Measurements from ENCODE around the gene GMFB. TPM values are rescaled to one million over a fixed set of nuclear protein-coding genes. Genes with fewer than 3 reads are reported as not detected.
A peak's percentile ranks its signal among the peaks of the same experiment; 100 is the strongest.
"Not testable (repeated sequence)": the region's sequence is repeated elsewhere in the genome, so short reads cannot be mapped to it uniquely, and the experiment has no call there.

GMFB gene
- total RNA-seq, 1 experiment from 2014 or later: 63.7 TPM

DNA sequence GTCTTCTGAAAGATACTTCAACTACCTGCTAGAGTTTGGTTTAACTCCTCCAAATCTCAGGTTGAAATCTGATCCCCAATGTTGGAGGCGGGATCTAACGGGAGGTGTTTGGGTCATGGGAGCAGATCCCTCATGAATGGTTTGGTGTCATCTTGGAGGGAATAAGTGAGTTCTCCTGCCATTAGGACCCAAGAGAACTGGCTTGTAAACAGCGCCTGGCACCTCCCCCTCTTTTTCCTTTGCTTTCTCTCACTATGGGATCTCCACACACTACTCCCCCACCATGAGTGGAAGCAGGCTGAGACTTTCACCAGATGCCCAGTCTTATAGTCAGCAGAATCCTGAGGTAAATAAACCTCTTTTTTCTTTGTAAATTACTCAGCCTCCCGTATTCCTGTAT, 50.1 kb downstream of the GMFB start:
- Mint-ChIP-seq H3K4me3 (peak overlapping the region; percentile 41), H3K36me3 (no peaks in the 10 kb centered on the region), H3K9me3 (0 out of 2 replicates have a peak, but pooled peaks cover 3% of the 10 kb centered on the region), H3K27ac (peak overlapping the region; percentile 46; the same call in 1 of the 2 replicates), H3K27me3 (ENCODE audit: low read depth) (no peaks in the 10 kb centered on the region), H3K4me1 (peaks cover 67% of the 10 kb centered on the region)
- POLR2A ChIA-PET: interaction anchor here (1.2 kb wide), 1 partner anchor 42 kb away, joined by 6 read pairs; the partner anchor contains the start of gene CDKN3
- ATAC-seq (peak; percentile 4; the same call in 1 of the 2 replicates), DNase-seq (ENCODE audit: low spot score) (no peak)
- CTCF ChIA-PET: interaction anchor here (0.8 to 1.2 kb wide), 2 partner anchors 71 to 72 kb away, joined by 3 to 4 read pairs; partner anchors contain the start of gene CGRRF1
- no peak for TF ChIP-seq NR2C2 (CRISPR knock-in tag; IDR thresholded peaks at IDR 0.05)
- TF ChIP-seq, protein P1, sequence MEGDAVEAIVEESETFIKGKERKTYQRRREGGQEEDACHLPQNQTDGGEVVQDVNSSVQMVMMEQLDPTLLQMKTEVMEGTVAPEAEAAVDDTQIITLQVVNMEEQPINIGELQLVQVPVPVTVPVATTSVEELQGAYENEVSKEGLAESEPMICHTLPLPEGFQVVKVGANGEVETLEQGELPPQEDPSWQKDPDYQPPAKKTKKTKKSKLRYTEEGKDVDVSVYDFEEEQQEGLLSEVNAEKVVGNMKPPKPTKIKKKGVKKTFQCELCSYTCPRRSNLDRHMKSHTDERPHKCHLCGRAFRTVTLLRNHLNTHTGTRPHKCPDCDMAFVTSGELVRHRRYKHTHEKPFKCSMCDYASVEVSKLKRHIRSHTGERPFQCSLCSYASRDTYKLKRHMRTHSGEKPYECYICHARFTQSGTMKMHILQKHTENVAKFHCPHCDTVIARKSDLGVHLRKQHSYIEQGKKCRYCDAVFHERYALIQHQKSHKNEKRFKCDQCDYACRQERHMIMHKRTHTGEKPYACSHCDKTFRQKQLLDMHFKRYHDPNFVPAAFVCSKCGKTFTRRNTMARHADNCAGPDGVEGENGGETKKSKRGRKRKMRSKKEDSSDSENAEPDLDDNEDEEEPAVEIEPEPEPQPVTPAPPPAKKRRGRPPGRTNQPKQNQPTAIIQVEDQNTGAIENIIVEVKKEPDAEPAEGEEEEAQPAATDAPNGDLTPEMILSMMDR (IDR thresholded peaks at IDR 0.05): no peak
- TF ChIP-seq, protein P2, sequence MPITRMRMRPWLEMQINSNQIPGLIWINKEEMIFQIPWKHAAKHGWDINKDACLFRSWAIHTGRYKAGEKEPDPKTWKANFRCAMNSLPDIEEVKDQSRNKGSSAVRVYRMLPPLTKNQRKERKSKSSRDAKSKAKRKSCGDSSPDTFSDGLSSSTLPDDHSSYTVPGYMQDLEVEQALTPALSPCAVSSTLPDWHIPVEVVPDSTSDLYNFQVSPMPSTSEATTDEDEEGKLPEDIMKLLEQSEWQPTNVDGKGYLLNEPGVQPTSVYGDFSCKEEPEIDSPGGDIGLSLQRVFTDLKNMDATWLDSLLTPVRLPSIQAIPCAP (CRISPR knock-in tag; IDR thresholded peaks at IDR 0.05): no peak
- no peak for TF ChIP-seq CREB1 (CRISPR knock-in tag; IDR thresholded peaks at IDR 0.05)
- TF ChIP-seq CREM (CRISPR knock-in tag; IDR thresholded peaks at IDR 0.05): no peak
- TF ChIP-seq IRF2 (CRISPR knock-in tag; IDR thresholded peaks at IDR 0.05; ENCODE audit: borderline replicate concordance, low read depth): no peak
- TF ChIP-seq, protein P3, sequence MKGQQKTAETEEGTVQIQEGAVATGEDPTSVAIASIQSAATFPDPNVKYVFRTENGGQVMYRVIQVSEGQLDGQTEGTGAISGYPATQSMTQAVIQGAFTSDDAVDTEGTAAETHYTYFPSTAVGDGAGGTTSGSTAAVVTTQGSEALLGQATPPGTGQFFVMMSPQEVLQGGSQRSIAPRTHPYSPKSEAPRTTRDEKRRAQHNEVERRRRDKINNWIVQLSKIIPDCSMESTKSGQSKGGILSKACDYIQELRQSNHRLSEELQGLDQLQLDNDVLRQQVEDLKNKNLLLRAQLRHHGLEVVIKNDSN (CRISPR knock-in tag; IDR thresholded peaks at IDR 0.05): no peak
- no peak for TF ChIP-seq FOXP1 (CRISPR knock-in tag; IDR thresholded peaks at IDR 0.05; ENCODE audit: borderline replicate concordance)
- TF ChIP-seq, protein P4, sequence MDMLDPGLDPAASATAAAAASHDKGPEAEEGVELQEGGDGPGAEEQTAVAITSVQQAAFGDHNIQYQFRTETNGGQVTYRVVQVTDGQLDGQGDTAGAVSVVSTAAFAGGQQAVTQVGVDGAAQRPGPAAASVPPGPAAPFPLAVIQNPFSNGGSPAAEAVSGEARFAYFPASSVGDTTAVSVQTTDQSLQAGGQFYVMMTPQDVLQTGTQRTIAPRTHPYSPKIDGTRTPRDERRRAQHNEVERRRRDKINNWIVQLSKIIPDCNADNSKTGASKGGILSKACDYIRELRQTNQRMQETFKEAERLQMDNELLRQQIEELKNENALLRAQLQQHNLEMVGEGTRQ (CRISPR knock-in tag; IDR thresholded peaks at IDR 0.05): no peak
- no peak for TF ChIP-seq RELA (CRISPR knock-in tag; IDR thresholded peaks at IDR 0.05; ENCODE audit: borderline replicate concordance)
- TF ChIP-seq NR3C1 (CRISPR knock-in tag; conservative IDR thresholded peaks at IDR 0.05; ENCODE audit: low read depth): no peak
- TF ChIP-seq, protein P5, sequence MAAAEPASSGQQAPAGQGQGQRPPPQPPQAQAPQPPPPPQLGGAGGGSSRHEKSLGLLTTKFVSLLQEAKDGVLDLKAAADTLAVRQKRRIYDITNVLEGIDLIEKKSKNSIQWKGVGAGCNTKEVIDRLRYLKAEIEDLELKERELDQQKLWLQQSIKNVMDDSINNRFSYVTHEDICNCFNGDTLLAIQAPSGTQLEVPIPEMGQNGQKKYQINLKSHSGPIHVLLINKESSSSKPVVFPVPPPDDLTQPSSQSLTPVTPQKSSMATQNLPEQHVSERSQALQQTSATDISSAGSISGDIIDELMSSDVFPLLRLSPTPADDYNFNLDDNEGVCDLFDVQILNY (CRISPR knock-in tag; IDR thresholded peaks at IDR 0.05): no peak
- TF ChIP-seq, protein P6, sequence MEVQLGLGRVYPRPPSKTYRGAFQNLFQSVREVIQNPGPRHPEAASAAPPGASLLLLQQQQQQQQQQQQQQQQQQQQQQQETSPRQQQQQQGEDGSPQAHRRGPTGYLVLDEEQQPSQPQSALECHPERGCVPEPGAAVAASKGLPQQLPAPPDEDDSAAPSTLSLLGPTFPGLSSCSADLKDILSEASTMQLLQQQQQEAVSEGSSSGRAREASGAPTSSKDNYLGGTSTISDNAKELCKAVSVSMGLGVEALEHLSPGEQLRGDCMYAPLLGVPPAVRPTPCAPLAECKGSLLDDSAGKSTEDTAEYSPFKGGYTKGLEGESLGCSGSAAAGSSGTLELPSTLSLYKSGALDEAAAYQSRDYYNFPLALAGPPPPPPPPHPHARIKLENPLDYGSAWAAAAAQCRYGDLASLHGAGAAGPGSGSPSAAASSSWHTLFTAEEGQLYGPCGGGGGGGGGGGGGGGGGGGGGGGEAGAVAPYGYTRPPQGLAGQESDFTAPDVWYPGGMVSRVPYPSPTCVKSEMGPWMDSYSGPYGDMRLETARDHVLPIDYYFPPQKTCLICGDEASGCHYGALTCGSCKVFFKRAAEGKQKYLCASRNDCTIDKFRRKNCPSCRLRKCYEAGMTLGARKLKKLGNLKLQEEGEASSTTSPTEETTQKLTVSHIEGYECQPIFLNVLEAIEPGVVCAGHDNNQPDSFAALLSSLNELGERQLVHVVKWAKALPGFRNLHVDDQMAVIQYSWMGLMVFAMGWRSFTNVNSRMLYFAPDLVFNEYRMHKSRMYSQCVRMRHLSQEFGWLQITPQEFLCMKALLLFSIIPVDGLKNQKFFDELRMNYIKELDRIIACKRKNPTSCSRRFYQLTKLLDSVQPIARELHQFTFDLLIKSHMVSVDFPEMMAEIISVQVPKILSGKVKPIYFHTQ (CRISPR knock-in tag; IDR thresholded peaks at IDR 0.05): no peak

DNA sequence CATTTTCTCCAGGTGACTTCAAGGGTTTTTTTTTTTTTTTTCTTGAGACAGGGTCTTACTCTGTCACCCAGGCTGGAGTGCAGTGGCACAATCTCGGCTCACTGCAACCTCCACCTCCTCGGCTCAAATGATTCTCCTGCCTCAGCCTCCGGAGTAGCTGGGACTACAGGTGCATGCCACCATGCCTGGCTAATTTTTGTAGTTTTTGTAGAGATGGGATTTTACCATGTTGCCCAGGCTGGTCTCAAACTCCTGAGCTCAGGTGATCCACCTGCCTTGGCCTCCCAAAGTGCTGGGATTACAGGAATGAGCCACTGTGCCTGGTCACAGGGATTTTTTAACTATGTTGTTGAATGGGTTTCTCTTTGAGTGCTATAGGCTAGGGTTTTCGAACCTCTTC, 50.8 kb downstream of the GMFB start:
- H3K4me3 Mint-ChIP-seq; H3K27me3 Mint-ChIP-seq (ENCODE audit: low read depth); POLR2A ChIA-PET; H3K27ac Mint-ChIP-seq; ATAC-seq; H3K9me3 Mint-ChIP-seq; DNase-seq (ENCODE audit: low spot score); H3K36me3 Mint-ChIP-seq: not testable (repeated sequence)
- peaks cover 73% of the 10 kb centered on the region for H3K4me1 Mint-ChIP-seq
- CTCF ChIA-PET: interaction anchor here (1.2 to 1.8 kb wide), 3 partner anchors 41 to 90 kb away, joined by 4 to 7 read pairs (median 4); partner anchors contain the start of gene CDKN3

All from WTC11 (cell line).